Common myeloid progenitor, CD34-positive (primary cell): ENCODE results near the gene PREB.

ENCODE experiments used
- CTCF ChIA-PET: fragments of 350-600 bp; sonication (Branson Sonifier 250); formaldehyde crosslinking; loops from one replicate; lab custom pipeline; 2021; ENCODE audit warnings: antibody characterized with exemption; lab: Charles Lee
- POLR2A ChIA-PET: fragments of 350-600 bp; sonication (Branson Sonifier 250); formaldehyde crosslinking; loops from one replicate; lab custom pipeline; 2021; ENCODE audit warnings: antibody characterized with exemption; lab: Charles Lee
- DNase-seq, 3 donors: peaks; one replicate each; pipeline versions ENCODE4 v3.0.0 to v3.0.0-alpha.2; 2013
- H3K27ac ChIP-seq, 2 experiments: 1 replicate in 1 of 2; 2 replicates in 1 of 2; pipeline ENCODE4 v1.7.0; 2013; ENCODE audit warnings: inconsistent platforms in 2 of 2, low read length in 2 of 2, mild to moderate bottlenecking in 2 of 2, low read depth in 1 of 2, moderate library complexity in 1 of 2; ENCODE audit not compliant: severe bottlenecking in 2 of 2, insufficient read depth in 1 of 2, poor library complexity in 1 of 2
- H3K27me3 ChIP-seq, 5 experiments: replicated peaks in 2 of 5; 1 replicate in 3 of 5; 2 replicates in 2 of 5; pipeline versions ENCODE4 v1.6.1 to v1.7.0; 2013; ENCODE audit warnings: low read length in 4 of 5, mild to moderate bottlenecking in 2 of 5, moderate library complexity in 2 of 5, inconsistent platforms in 1 of 5; ENCODE audit not compliant: insufficient read depth in 5 of 5, control insufficient read depth in 4 of 5
- H3K36me3 ChIP-seq, 4 experiments: 1 replicate in 2 of 4; 2 replicates in 2 of 4; pipeline versions ENCODE4 v1.6.1 to v1.7.0; 2013; ENCODE audit warnings: low read length in 3 of 4, control low read depth in 1 of 4, mild to moderate bottlenecking in 1 of 4; ENCODE audit not compliant: control insufficient read depth in 4 of 4, insufficient read depth in 4 of 4
- H3K4me1 ChIP-seq, 4 experiments: 1 replicate in 3 of 4; 2 replicates in 1 of 4; pipeline versions ENCODE4 v1.6.1 to v1.7.1; 2013; ENCODE audit warnings: low read length in 3 of 4, mild to moderate bottlenecking in 3 of 4, control low read depth in 1 of 4, inconsistent platforms in 1 of 4, moderate library complexity in 1 of 4; ENCODE audit not compliant: control insufficient read depth in 4 of 4, insufficient read depth in 4 of 4; ENCODE audit errors: control extremely low read depth in 1 of 4
- H3K4me3 ChIP-seq, 7 experiments: 1 replicate in 4 of 7; 2 replicates in 3 of 7; pipeline versions ENCODE4 v1.5.1 to v1.7.0; 2013; ENCODE audit warnings: mild to moderate bottlenecking in 7 of 7, low read length in 6 of 7, moderate library complexity in 6 of 7, inconsistent platforms in 2 of 7, low read depth in 2 of 7, control low read depth in 1 of 7; ENCODE audit not compliant: insufficient read depth in 4 of 7, control insufficient read depth in 1 of 7; ENCODE audit errors: extremely low read depth in 1 of 7
- H3K9me3 ChIP-seq, 5 experiments: 1 replicate in 4 of 5; 2 replicates in 1 of 5; pipeline versions ENCODE4 v1.6.1 to v1.7.1; 2013; ENCODE audit warnings: low read length in 4 of 5, mild to moderate bottlenecking in 2 of 5, inconsistent platforms in 1 of 5, low read depth in 1 of 5, moderate library complexity in 1 of 5; ENCODE audit not compliant: control insufficient read depth in 4 of 5, insufficient read depth in 2 of 5; ENCODE audit errors: control extremely low read depth in 1 of 5
- WGBS: methylation state at CpG from one replicate; pipeline ENCODE4 v1.1.5; 2013; ENCODE audit not compliant: insufficient coverage; 5-methylcytosine and 5-hydroxymethylcytosine counted together

PREB gene

DNA sequence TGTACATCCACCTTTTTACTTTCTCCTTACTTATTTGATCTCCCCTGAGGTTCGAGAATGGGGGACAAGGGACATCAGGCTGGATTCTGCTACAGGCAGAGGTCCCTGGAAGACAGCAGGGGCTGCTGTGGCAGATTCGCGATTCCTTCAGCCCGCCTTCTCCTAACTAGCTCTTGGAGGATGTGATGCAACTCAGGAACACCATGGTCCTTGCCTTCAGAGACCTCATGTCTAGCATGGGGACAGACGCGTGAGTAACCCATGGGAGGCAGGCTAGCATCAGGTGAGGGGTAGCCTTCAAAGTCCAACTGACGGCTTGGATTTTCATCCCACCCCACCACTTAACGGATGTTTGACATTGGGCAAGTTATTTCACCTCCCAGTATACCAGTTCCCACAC lies 13.5 kb upstream of the PREB start:
- CTCF ChIA-PET = interaction anchor here (1.5 kb wide), 1 partner anchor 51 kb away, joined by 5 read pairs; no protein-coding TSS in a partner anchor

DNA sequence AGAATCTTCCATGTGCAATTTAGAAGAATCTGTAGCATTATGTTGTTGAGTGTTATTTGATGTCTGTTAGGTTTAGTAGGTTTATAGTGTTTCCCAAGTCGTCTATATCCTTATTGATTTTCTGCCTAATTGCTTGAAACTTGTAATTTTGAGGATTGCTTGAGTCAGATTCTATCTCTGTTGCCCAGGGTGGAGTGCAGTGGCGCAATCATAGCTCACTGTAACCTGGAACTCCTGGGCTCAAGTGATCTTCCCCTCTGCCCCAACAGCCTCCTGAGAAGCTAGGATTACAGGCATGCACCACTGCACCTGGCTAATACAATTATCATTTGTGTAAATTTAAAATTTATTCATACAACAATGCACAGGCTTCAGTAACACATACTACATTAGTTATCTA lies 11.2 kb upstream of the PREB start:
- Histone ChIP-seq H3K27ac (no peak overlapping the region), H3K4me1 (no peaks in the 10 kb centered on the region), H3K36me3 (no peaks in the 10 kb centered on the region), H3K27me3 (peaks cover 0 to 2% (median 0%) of the 10 kb centered on the region in 5 experiments), H3K4me3 (no peak overlapping the region), H3K9me3 (no peaks in the 10 kb centered on the region)
- CTCF ChIA-PET = interaction anchor here (1.4 to 1.7 kb wide), 4 partner anchors 9 to 46 kb away, joined by 3 to 4 read pairs (median 4); no protein-coding TSS in a partner anchor
- WGBS = 100% methylated on average over 2 of the region's 2 CpGs
- no peak for DNase-seq
- POLR2A ChIA-PET = interaction anchor here (1.0 kb wide), 1 partner anchor 9 kb away, joined by 3 read pairs; no protein-coding TSS in a partner anchor

More for the DNA sequence above, 13.5 kb upstream of the PREB start:
- H3K9me3 ChIP-seq = no peaks in the 10 kb centered on the region
- H3K36me3 ChIP-seq = no peaks in the 10 kb centered on the region
- no peak overlapping the region for H3K4me3 ChIP-seq
- H3K4me1 ChIP-seq = no peaks in the 10 kb centered on the region
- POLR2A ChIA-PET = no interaction called here
- 97% methylated on average over 6 of the region's 8 CpGs for WGBS
- H3K27me3 ChIP-seq = peaks cover 0 to 5% (median 0%) of the 10 kb centered on the region in 5 experiments
- no peak overlapping the region for H3K27ac ChIP-seq
- DNase-seq = no peak

- WGBS = 100% methylated on average over 1 of the region's 1 CpG
- Histone ChIP-seq H3K9me3 (no peaks in the 10 kb centered on the region), H3K4me1 (no peaks in the 10 kb centered on the region), H3K27ac (no peak overlapping the region), H3K27me3 (peaks cover 0 to 2% (median 0%) of the 10 kb centered on the region in 5 experiments), H3K36me3 (no peaks in the 10 kb centered on the region), H3K4me3 (no peak overlapping the region)
- CTCF ChIA-PET = interaction anchor here (1.4 kb wide), 1 partner anchor 11 kb away, joined by 3 read pairs; no protein-coding TSS in a partner anchor
- POLR2A ChIA-PET = no interaction called here
- DNase-seq = no peak
Measured at GRCh38 chr2:27143285-27143684, 8.8 kb upstream of the PREB start.

GRCh38 chr2:27139310-27139709 lies 4.9 kb upstream of the PREB start, which contains the start of gene PRR30:
Gene PRR30 (minus strand): TSS chr2:27139410. CDS start chr2:27138329, 1,081 bp downstream.
- no peaks in the 10 kb centered on the region for H3K27me3 ChIP-seq
- no peak within 1 kb of the TSS for H3K4me3 ChIP-seq
- CTCF ChIA-PET = no interaction called here
- H3K4me1 ChIP-seq = peaks cover 0 to 9% (median 6%) of the 10 kb centered on the region in 4 experiments
- no peak within 1 kb of the TSS for H3K27ac ChIP-seq
- 95% methylated on average over 4 of the region's 4 CpGs for WGBS
- POLR2A ChIA-PET = no interaction called here
- DNase-seq = no peak
- no peaks in the 10 kb centered on the region for H3K9me3 ChIP-seq
- H3K36me3 ChIP-seq = no peaks in the 10 kb centered on the region

DNA sequence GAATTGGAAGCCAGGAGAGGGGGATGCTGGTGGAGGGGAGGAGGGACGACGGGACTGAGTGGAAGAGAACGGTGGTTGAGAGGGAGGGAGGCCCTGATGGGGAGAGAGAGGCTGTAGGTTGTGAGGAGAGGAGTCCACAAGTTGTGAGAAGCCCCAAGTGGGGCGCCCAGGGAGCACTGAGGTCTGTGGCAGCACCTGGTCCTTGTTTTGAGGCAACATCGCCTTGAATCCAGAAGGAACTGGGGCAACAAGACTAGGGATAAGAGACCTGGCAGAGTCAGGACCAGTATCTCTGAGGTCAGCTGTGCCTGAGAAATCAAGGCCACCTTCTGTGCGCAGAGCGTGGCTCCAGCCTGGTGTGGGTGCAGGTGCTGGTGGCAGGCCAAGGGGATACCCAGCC lies 3.7 kb upstream of the PREB start:
- WGBS = 95% methylated on average over 7 of the region's 7 CpGs
- POLR2A ChIA-PET = no interaction called here

DNA sequence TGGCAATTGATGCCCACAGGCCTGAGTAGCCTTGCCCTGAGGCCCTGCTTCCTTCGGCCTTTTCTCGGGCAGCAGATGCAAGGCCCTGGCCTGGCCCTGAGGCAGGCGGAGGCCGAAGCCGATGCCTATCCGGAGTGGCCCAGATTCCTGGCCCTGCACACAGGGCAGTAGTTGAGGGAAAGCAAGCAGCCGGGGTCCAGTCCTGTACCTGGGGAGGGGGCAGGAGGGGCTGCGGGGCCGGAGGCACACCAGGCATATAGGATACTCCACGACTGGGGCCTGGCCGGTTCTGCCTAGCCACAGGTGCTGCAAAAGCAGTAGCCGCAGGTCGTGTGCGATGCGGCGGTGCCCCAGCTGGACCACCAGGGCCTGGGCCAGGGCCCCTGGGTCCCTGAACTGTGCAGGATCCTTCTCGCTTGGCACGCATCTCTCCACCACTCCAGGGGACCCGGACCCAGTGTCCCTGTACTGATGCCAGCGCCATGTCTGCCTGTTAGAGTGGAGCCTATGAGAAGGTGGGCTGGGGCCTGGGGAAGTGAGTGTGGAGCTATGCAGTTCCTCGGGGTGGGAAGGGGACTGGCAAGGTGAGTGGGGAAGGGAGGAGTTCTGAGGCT lies 3.0 kb upstream of the PREB start:
- 95% methylated on average over 20 of the region's 21 CpGs for WGBS
- H3K27me3 ChIP-seq = no peaks in the 10 kb centered on the region
- POLR2A ChIA-PET = no interaction called here
- CTCF ChIA-PET = no interaction called here
- no peaks in the 10 kb centered on the region for H3K9me3 ChIP-seq
- H3K27ac ChIP-seq = no peak overlapping the region
- no peak for DNase-seq
- H3K4me3 ChIP-seq = no peak overlapping the region
- H3K4me1 ChIP-seq = peaks cover 5 to 21% (median 18%) of the 10 kb centered on the region in 4 experiments
- H3K36me3 ChIP-seq = peaks cover 0 to 9% (median 6%) of the 10 kb centered on the region in 4 experiments

More for the DNA sequence above, 3.7 kb upstream of the PREB start:
- Histone ChIP-seq H3K27ac (no peak overlapping the region), H3K4me1 (peaks cover 5 to 17% (median 15%) of the 10 kb centered on the region in 4 experiments), H3K4me3 (no peak overlapping the region), H3K9me3 (no peaks in the 10 kb centered on the region), H3K27me3 (no peaks in the 10 kb centered on the region), H3K36me3 (peaks cover 0 to 2% (median under 1%) of the 10 kb centered on the region in 4 experiments)
- CTCF ChIA-PET = no interaction called here
- DNase-seq = no peak

DNA sequence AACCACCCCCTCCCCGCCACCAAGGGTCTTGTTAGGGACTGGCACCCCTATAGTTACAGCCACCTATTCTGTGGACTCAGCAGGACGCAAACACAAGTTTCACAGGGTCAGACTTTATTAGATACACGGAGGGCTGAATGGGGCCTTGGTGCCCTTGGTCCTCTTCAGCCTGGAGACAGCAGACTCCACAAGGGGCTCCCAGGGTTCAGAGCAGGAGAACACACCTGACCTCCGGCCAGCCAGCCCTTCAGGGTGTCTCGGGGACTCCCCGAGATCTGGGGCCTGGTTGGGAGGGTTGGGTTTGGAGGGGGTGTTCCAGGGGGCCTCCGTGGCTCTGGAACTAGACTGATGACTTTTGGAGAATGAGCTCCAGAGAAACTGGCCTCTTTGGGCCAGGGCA lies 2.3 kb upstream of the PREB start:
- ChIA-PET POLR2A (interaction anchor here (0.6 kb wide), 1 partner anchor 496 kb away, joined by 3 read pairs; no protein-coding TSS in a partner anchor), CTCF (no interaction called here)
- WGBS = 96% methylated on average over 6 of the region's 7 CpGs
- no peak overlapping the region for H3K27ac ChIP-seq
- no peak overlapping the region for H3K4me3 ChIP-seq
- H3K4me1 ChIP-seq = peaks cover 5 to 21% (median 18%) of the 10 kb centered on the region in 4 experiments
- no peaks in the 10 kb centered on the region for H3K9me3 ChIP-seq
- H3K36me3 ChIP-seq = peaks cover 0 to 16% (median 12%) of the 10 kb centered on the region in 4 experiments
- DNase-seq = no peak
- H3K27me3 ChIP-seq = no peaks in the 10 kb centered on the region
